Measurements from ENCODE around the gene ACTN4. TPM values are rescaled to one million over a fixed set of nuclear protein-coding genes. Genes with fewer than 3 reads are reported as not detected.

ACTN4 gene
- total RNA-seq, 4 donors from 2014 or later: 259 to 844 (median 429) TPM

DNA sequence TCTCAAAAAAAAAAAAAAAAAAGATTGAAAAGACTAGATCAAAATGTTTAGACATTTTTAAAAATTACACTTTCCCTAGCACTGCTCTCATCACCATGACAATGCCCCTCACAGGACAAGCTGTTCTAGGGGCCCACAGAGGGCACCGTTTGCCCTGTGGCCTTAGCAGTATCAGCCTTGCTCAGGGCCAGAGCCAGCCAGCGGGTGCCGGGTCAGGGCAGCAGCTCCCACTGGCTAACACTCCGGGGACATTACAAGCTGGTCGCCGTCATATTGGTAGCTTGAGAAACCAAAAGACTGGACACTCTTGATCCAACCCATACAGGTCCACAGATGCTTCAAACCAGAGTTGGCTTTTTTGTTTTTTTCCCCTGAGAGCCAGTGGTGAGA, 78.8 kb downstream of the ACTN4 start:
- intact Hi-C loops (cut with DNase I; ENCODE audit: low total_unique reads): no loop called here
- no peaks in the 10 kb centered on the region for H3K36me3 ChIP-seq
- peak overlapping the region; percentile 88 to 92 for H3K27ac ChIP-seq
- DNase-seq: peak in 1 of 2 donors; percentile 30
- H3K27me3 ChIP-seq: no peaks in the 10 kb centered on the region
- TF ChIP-seq CTCF (IDR thresholded peaks at IDR 0.05): no peak
- TF ChIP-seq POLR2A (IDR thresholded peaks at IDR 0.05): no peak
- H3K4me1 ChIP-seq: peaks cover 0 to 20% of the 10 kb centered on the region in 2 donors
- H3K4me3 ChIP-seq: no peak overlapping the region
- no peaks in the 10 kb centered on the region for H3K9me3 ChIP-seq

DNA sequence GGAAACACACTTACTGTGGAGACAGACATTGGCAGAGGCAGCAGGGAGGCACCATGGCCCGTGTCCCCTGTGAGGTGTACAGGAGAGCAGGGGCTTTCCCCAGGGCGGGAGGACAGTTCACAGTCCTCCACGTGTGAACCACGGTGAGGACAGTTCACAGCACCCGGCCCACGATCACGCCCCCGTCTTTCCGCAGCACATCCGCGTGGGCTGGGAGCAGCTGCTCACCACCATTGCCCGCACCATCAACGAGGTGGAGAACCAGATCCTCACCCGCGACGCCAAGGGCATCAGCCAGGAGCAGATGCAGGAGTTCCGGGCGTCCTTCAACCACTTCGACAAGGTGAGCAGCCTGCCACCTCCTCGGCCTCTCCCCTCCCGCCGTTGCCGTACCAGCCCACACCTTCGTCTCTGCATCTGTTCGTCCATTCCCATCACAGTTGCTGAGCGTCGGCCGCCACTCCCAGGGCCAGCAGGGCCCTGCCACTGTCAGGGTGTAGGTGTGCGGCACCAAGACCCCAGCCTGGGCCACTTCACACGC, 79.4 kb downstream of the ACTN4 start:
- no peaks in the 10 kb centered on the region for H3K9me3 ChIP-seq
- no peak for TF ChIP-seq CTCF (IDR thresholded peaks at IDR 0.05)
- TF ChIP-seq POLR2A (IDR thresholded peaks at IDR 0.05): no peak
- peaks cover 0 to 20% of the 10 kb centered on the region in 2 donors for H3K4me1 ChIP-seq
- peak; percentile 22 to 35 for DNase-seq
- H3K36me3 ChIP-seq: no peaks in the 10 kb centered on the region
- no peak overlapping the region for H3K4me3 ChIP-seq
- intact Hi-C loops (cut with DNase I; ENCODE audit: low total_unique reads): no loop called here
- H3K27me3 ChIP-seq: no peaks in the 10 kb centered on the region
- peak overlapping the region; percentile 88 to 92 for H3K27ac ChIP-seq

DNA sequence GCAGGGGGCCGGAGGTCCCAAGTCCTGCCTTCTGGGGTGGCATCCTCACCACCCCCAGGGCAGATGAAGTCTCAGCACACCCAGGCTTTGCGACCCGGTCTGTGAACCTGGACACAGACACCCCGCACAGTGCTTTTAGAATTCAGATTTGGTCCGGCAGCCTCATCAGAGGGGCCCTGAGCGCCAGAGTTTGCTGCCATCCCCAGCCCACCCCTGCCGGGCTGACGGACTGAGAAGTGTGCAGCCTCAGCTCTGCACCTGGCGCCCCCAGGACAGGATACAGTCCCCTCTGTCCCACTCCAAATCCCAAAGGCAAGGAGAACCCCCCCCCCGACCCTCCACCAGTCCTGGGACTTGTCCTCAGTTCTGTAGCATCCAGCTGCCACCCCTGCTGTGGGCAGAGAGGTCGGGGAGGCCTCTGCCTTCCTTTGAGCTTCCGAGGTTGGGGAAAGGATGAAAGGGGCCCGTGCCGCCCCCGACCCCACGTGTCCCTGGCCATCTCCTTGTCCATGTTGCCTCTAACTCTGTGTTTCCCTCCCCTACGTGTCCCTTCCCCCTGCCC, 79.9 kb downstream of the ACTN4 start:
- no peaks in the 10 kb centered on the region for H3K36me3 ChIP-seq
- H3K4me1 ChIP-seq: peaks cover 0 to 20% of the 10 kb centered on the region in 2 donors
- intact Hi-C loops (cut with DNase I; ENCODE audit: low total_unique reads): no loop called here
- no peaks in the 10 kb centered on the region for H3K9me3 ChIP-seq
- H3K4me3 ChIP-seq: no peak overlapping the region
- peak overlapping the region; percentile 88 to 92 for H3K27ac ChIP-seq
- DNase-seq: peak in 1 of 2 donors; percentile 22
- TF ChIP-seq POLR2A (IDR thresholded peaks at IDR 0.05): no peak
- TF ChIP-seq CTCF (IDR thresholded peaks at IDR 0.05): no peak
- no peaks in the 10 kb centered on the region for H3K27me3 ChIP-seq

DNA sequence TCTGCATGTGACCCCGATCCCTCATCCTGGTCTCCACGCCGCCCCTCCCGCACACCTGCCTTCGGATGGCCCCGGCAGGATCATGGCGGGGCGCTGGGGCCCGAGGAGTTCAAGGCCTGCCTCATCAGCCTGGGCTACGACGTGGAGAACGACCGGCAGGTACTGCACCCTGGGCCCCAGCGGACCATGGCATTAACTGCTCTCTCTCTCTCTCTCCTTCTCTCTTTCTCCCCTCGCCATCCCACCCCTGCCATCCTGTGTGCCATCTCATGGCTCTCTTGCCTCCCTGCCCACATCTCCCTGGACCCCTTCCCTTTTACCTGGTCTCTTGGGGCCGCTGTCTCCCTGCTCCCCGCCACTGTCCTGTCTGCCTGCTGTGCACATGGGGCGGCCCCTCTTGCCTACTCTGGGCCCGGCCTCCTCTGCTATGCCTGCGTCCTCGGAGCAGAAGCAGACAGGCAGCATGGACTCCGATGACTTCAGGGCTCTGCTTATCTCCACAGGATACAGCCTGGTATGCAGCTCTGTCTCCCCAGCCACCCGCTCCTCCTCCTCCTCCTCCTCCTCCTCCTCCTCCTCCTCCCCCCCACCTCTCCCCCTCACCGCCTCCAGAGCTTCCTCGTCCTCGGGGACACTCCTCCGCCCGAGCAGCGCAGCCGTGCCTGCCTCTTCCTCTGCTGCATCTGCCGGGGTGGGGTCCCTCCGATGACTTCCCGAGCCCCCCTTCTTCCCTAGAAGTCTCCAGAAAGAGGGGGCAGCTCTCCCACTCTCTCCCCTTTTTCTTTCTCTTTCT, 80.6 kb downstream of the ACTN4 start:
- intact Hi-C loops (cut with DNase I; ENCODE audit: low total_unique reads): no loop called here
- Histone ChIP-seq H3K27me3 (no peaks in the 10 kb centered on the region), H3K9me3 (no peaks in the 10 kb centered on the region), H3K4me1 (peaks cover 0 to 21% of the 10 kb centered on the region in 2 donors), H3K4me3 (no peak overlapping the region), H3K27ac (peak overlapping the region; percentile 88 to 92), H3K36me3 (no peaks in the 10 kb centered on the region)
- TF ChIP-seq CTCF (IDR thresholded peaks at IDR 0.05) (no peak), POLR2A (IDR thresholded peaks at IDR 0.05) (peak in 1 of 2 donors; percentile 26)
- DNase-seq: peak; percentile 65 to 85
